Lower lobe of right lung (tissue), 2 donors: Measurements from ENCODE around the gene DNAH17. TPM values are rescaled to one million over a fixed set of nuclear protein-coding genes. Genes with fewer than 3 reads are reported as not detected.

Source experiments
- ATAC-seq, 2 donors: fragments of 200-7000 bp; cut with Tn5 transposase; one replicate each; pipeline ENCODE4 v1.9.1; 2020 to 2022; ENCODE audit warnings: mild to moderate bottlenecking in 2 of 2, moderate library complexity in 2 of 2
- DNase-seq: peaks from one replicate; pipeline ENCODE4 v3.0.0-alpha.2; 2020
- H3K27ac ChIP-seq: fragments of 200-600 bp; one replicate; pipeline ENCODE4 v1.8.0; 2022
- H3K27me3 ChIP-seq: fragments of 200-600 bp; one replicate; pipeline ENCODE4 v1.8.0; 2022; ENCODE audit warnings: low read depth
- H3K36me3 ChIP-seq: fragments of 200-600 bp; one replicate; pipeline ENCODE4 v1.8.0; 2022; ENCODE audit warnings: mild to moderate bottlenecking
- H3K4me1 ChIP-seq: fragments of 200-600 bp; one replicate; pipeline ENCODE4 v1.8.0; 2022
- H3K4me3 ChIP-seq: fragments of 200-600 bp; one replicate; pipeline ENCODE4 v1.8.0; 2022; ENCODE audit warnings: mild to moderate bottlenecking
- H3K9me3 ChIP-seq: fragments of 200-600 bp; one replicate; pipeline ENCODE4 v1.8.0; 2022
- intact Hi-C: fragments of 100-400 bp; cut with DNase I; formaldehyde crosslinking; loops from one replicate; pipeline ENCODE4 v1.11.0; 2022
- total RNA-seq: library from RNA; stranded (reverse); fragmentation: NEBNext Ultra II Directional; extraction: Animal tissue kit (Norgen Biotek cat#: 25700); gene quantifications from one replicate; pipeline ENCODE4 v1.2.1, GENCODE V29; 2021
- TF ChIP-seq, protein P1 (sequence below): fragments of 200-600 bp; IDR thresholded peaks from one replicate; pipeline ENCODE4 v1.8.0; 2022; ENCODE audit warnings: antibody characterized with exemption, mild to moderate bottlenecking
- donor health status: DM: no; HTN: yes; CAD: no; lungs with severe emphysema.

DNAH17 gene
- total RNA-seq, 1 donor from 2014 or later, result 2.8 TPM

DNA sequence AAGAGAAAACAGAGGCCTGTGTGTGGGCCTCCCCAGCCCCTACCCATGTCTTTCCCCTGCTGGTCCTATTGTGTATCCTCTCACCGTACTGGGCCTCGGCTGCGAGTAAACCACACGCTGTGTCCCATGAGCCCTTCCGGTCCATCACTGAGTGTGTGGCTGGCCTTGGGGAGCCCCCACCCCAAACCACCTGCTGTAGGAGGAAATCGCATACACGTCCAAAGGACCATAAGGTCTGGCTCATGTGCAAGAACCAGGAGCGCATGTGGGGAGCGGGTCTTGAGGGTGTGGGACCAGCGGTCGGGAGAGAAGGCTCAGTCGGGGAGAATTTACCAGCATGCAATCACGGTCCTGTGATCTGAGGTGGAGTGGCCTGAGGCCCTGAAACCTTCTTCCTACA, 38.4 kb upstream of the DNAH17 start:
- Histone ChIP-seq H3K4me1 (no peaks in the 10 kb centered on the region), H3K9me3 (no peaks in the 10 kb centered on the region), H3K27me3 (no peaks in the 10 kb centered on the region), H3K27ac (no peak overlapping the region), H3K4me3 (no peak overlapping the region), H3K36me3 (no peaks in the 10 kb centered on the region)
- TF ChIP-seq, protein P1, sequence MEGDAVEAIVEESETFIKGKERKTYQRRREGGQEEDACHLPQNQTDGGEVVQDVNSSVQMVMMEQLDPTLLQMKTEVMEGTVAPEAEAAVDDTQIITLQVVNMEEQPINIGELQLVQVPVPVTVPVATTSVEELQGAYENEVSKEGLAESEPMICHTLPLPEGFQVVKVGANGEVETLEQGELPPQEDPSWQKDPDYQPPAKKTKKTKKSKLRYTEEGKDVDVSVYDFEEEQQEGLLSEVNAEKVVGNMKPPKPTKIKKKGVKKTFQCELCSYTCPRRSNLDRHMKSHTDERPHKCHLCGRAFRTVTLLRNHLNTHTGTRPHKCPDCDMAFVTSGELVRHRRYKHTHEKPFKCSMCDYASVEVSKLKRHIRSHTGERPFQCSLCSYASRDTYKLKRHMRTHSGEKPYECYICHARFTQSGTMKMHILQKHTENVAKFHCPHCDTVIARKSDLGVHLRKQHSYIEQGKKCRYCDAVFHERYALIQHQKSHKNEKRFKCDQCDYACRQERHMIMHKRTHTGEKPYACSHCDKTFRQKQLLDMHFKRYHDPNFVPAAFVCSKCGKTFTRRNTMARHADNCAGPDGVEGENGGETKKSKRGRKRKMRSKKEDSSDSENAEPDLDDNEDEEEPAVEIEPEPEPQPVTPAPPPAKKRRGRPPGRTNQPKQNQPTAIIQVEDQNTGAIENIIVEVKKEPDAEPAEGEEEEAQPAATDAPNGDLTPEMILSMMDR, result no peak
- intact Hi-C loops, result no loop called here
- DNase-seq (no peak), ATAC-seq (no peak)

DNA sequence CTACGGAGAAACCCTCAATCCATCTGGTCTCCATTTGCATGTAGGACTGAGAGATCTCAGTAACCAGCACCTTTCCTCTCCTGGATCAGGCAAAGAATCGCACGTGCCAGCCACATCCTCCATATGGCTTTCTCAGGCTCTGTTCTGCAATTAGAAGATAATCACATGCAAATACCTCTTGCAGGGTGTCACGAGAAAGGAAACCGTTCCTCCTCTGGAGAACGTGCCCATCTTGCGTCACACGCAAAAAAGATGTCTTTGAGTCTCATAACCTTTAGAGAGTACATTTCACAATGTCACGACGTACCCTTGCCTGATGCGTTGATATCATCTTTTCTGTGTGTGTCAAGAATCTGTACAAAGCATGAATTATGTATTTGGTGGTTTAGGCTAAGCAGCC, 36.2 kb upstream of the DNAH17 start:
- no peaks in the 10 kb centered on the region for H3K4me1 ChIP-seq
- intact Hi-C loops, result no loop called here

DNA sequence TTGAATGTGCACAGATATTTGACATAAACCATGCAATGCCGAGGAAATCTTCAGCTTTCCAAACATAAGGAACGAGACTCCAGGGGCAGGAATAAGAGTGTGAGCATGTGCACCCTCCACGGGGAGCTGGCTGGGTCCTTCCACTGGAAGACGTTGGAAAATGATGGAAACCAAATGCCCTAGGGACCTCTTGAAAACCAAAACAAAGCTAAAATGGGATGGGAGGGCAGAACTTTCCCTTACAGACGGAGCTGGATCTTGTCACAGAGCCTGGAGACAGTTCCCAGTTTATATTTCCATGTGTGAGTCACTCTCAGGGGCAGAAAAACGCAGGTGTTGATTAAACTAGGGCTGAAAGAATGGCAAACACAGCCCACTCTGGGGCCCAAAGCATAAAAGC, 34.4 kb upstream of the DNAH17 start:
- Histone ChIP-seq H3K27me3 (no peaks in the 10 kb centered on the region), H3K4me1 (no peaks in the 10 kb centered on the region), H3K36me3 (no peaks in the 10 kb centered on the region), H3K27ac (no peak overlapping the region), H3K4me3 (no peak overlapping the region), H3K9me3 (no peaks in the 10 kb centered on the region)
- ATAC-seq, result no peak
- intact Hi-C loops, result no loop called here
- no peak for DNase-seq
- TF ChIP-seq, protein P1, result no peak

More for the DNA sequence above, 36.2 kb upstream of the DNAH17 start:
- Histone ChIP-seq H3K36me3 (no peaks in the 10 kb centered on the region), H3K4me3 (no peak overlapping the region), H3K27ac (no peak overlapping the region), H3K9me3 (no peaks in the 10 kb centered on the region), H3K27me3 (no peaks in the 10 kb centered on the region)
- ATAC-seq (no peak), DNase-seq (no peak)
- TF ChIP-seq, protein P1, result no peak

DNA sequence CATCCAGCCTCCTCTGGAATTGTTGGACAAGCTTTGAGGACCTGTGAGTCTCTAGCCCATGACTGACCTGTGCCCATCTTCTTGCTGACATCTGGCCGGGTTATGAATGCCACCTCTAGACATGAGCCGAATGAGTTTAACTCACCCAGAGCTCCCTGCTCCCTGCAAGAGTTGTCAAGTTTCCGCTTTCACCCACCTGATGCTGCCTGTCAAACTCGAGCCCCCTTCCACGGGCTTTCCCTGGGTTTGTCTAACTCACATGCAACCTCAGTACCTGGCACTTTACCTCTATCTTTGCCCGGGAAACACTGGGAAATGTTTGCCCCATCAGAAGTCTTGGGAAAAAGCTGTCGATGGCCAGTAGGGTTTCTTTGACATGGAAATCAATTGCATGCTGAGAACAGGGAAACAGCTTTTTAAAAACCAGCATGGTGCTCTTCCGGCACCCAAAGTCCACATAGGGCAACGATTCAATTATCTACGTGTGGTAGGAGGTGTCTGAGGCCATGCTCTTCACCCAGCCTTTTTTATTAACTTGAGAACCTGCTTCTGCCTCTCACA, 33.8 kb upstream of the DNAH17 start:
- no peak for DNase-seq
- H3K4me3 ChIP-seq, result no peak overlapping the region
- TF ChIP-seq, protein P1, result no peak
- H3K27me3 ChIP-seq, result no peaks in the 10 kb centered on the region
- H3K36me3 ChIP-seq, result no peaks in the 10 kb centered on the region
- no peak for ATAC-seq
- intact Hi-C loops, result no loop called here
- H3K27ac ChIP-seq, result no peak overlapping the region
- no peaks in the 10 kb centered on the region for H3K9me3 ChIP-seq
- no peaks in the 10 kb centered on the region for H3K4me1 ChIP-seq

DNA sequence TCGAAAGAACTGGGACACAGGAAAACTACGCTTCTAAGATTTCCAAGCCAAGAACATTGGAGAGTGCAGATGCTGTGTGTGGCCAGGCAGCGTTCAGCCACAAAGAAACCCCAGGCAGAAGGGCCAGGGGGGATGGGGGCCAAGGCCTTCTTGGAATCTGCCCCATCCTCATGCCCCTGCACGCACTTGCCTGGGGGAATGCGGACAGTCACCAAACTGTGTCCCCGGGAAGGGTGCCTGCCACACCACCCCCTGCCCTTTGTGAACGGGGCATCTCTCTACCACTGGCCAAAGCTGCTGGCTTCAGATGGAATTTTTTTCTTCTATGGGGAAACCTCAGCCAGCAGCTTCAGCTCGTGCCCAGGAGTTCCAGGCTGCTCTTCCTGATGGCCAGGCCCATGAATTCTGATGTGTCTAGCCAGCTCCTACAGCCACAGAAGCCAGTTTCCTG, 32.0 kb upstream of the DNAH17 start:
- no peak for ATAC-seq
- TF ChIP-seq, protein P1, result no peak
- Histone ChIP-seq H3K4me3 (no peak overlapping the region), H3K4me1 (no peaks in the 10 kb centered on the region), H3K27me3 (no peaks in the 10 kb centered on the region), H3K27ac (no peak overlapping the region), H3K9me3 (no peaks in the 10 kb centered on the region), H3K36me3 (no peaks in the 10 kb centered on the region)
- no peak for DNase-seq
- intact Hi-C loops, result no loop called here

DNA sequence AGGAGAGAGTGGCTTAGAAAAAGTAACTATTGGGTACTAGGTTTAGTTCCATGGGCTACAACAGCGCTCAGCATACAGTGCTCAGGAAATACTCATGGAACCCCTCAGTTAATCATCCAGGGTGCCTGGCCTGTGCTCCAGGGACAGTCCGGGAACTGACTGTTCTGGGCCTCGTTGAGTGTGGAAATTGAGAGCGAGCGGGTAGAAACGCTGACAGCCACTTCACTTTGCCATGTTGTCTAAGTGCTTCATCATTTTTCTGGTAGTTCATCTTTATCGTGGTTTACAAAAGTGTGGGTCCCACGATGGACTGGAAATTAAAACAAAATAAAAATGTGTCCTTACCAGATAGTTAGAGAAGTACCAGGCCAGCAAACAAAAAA, 31.6 kb upstream of the DNAH17 start:
- intact Hi-C loops, result no loop called here
- DNase-seq (no peak), ATAC-seq (no peak)
- Histone ChIP-seq H3K4me1 (no peaks in the 10 kb centered on the region), H3K27ac (no peak overlapping the region), H3K27me3 (no peaks in the 10 kb centered on the region), H3K4me3 (no peak overlapping the region), H3K9me3 (no peaks in the 10 kb centered on the region), H3K36me3 (no peaks in the 10 kb centered on the region)
- TF ChIP-seq, protein P1, result no peak
